Heart right ventricle (tissue), 16 donors: ENCODE results near the gene CNTNAP4. TPM values are rescaled to one million over a fixed set of nuclear protein-coding genes. Genes with fewer than 3 reads are reported as not detected.

Source experiments
- ATAC-seq, 8 donors: fragments of 200-7000 bp; cut with Tn5 transposase; one replicate each; pipeline ENCODE4 v1.9.1; 2020; ENCODE audit warnings: mild to moderate bottlenecking in 8 of 8, moderate library complexity in 8 of 8, moderate number of reproducible peaks in 1 of 8
- DNase-seq, 2 donors: peaks; one replicate each; pipeline ENCODE4 v3.0.0-alpha.2; 2020
- H3K27ac ChIP-seq, 10 donors: fragments of 200-600 bp; sonication (generic) in 2 of 10; one replicate each; pipeline versions ENCODE4 v1.5.0 to v1.8.0; 2020 to 2022; ENCODE audit warnings: mild to moderate bottlenecking in 3 of 10
- H3K27me3 ChIP-seq, 7 donors: fragments of 200-600 bp; one replicate each; pipeline ENCODE4 v1.8.0; 2021 to 2022; ENCODE audit warnings: mild to moderate bottlenecking in 2 of 7
- H3K36me3 ChIP-seq, 9 donors: fragments of 200-600 bp; sonication (generic) in 1 of 9; one replicate each; pipeline versions ENCODE4 v1.5.0 to v1.8.0; 2020 to 2022; ENCODE audit warnings: mild to moderate bottlenecking in 2 of 9
- H3K4me1 ChIP-seq, 9 donors: fragments of 200-600 bp; sonication (generic) in 1 of 9; one replicate each; pipeline versions ENCODE4 v1.5.0 to v1.8.0; 2020 to 2022; ENCODE audit warnings: mild to moderate bottlenecking in 4 of 9
- H3K4me3 ChIP-seq, 10 donors: fragments of 200-600 bp; sonication (generic) in 2 of 10; one replicate each; pipeline versions ENCODE4 v1.5.0 to v1.8.0; 2020 to 2022; ENCODE audit warnings: mild to moderate bottlenecking in 7 of 10, moderate library complexity in 2 of 10
- H3K9me3 ChIP-seq, 11 donors: fragments of 200-600 bp in 10 of 11; sonication (generic) in 2 of 11; one replicate each; pipeline versions ENCODE4 v1.5.0 to v1.8.0; 2013 to 2022; ENCODE audit warnings: mild to moderate bottlenecking in 2 of 11, control low read depth in 1 of 11, moderate library complexity in 1 of 11
- WGBS, 2 donors: extraction: QIAGEN DNeasy Blood & Tissue Kit; methylation state at CpG; one replicate each; pipeline ENCODE4 v1.1.7; 2013; ENCODE audit warnings: inconsistent platforms in 1 of 2; 5-methylcytosine and 5-hydroxymethylcytosine counted together
- intact Hi-C, 10 donors: fragments of 100-400 bp; cut with DNase I; formaldehyde crosslinking; loops; one replicate each; pipeline versions ENCODE4 v1.11.1 to v1.14.2; 2022
- polyA plus RNA-seq, 2 donors: library from polyadenylated mRNA; stranded (reverse); fragments of 200-250 nt; gene quantifications; one replicate each; pipeline ENCODE4 v1.2.3, GENCODE V29; 2013
- total RNA-seq, 10 donors: library from RNA; stranded (reverse); fragmentation: NEBNext Ultra II Directional in 3 of 10; extraction: Animal tissue kit (Norgen Biotek cat#: 25700) in 3 of 10; gene quantifications; one replicate each; pipeline versions ENCODE4 v1.2.1 to v1.2.4, GENCODE V29; 2021 to 2023
- TF ChIP-seq, protein P1 (sequence below), 9 donors: fragments of 200-600 bp; sonication (generic) in 2 of 9; IDR thresholded peaks; one replicate each; pipeline versions ENCODE4 v1.5.0 to v1.8.0; 2021 to 2022; ENCODE audit warnings: antibody characterized with exemption in 9 of 9, mild to moderate bottlenecking in 5 of 9, moderate library complexity in 1 of 9
- donor health status: Arrhythmogenic right ventricular cardiomyopathy.
- donor health status: ischemic (EF 13 %, LVEDD 7.1; RV severe dilation, severe dysfunction).
- donor health status: healthy with polysubstance abuse.
- donor health status: DM: no; HTN: yes; CAD: no.
- donor health status: DM: no; HTN: no; CAD: no.
- donor health status: ischemic (EF 25% LVEDD 6.9; RV normal size, moderate dysfunction).
- donor health status: ischemic (EF 25% LVEDD 5.7; RV mildly dilated, moderate dysfunction).
- donor health status: healthy.
- donor health status: DM: yes; HTN: yes; CAD: no.
- donor health status: Ischemic cardiomyopathy.
- donor health status: ischemic (EF 35%, LVEDD 5.7; RV mildly dilated, moderate dysfunction).
- donor health status: nonischemic (EF 11% LVEDD 7.7; RV severe dilation, severe dysfunction).
- donor health status: DM: yes; HTN: yes; CAD: no.
- donor health status: PGD.
- donor health status: ischemic (EF 29% LVEDD 5.4; RV normal size, mild dysfunction).
- donor health status: nonischemic (EF 23%, LVEDD 6.1; RV moderate dilation, normal function).

CNTNAP4 gene
- total and polyA plus RNA-seq, 12 donors = not detected

DNA sequence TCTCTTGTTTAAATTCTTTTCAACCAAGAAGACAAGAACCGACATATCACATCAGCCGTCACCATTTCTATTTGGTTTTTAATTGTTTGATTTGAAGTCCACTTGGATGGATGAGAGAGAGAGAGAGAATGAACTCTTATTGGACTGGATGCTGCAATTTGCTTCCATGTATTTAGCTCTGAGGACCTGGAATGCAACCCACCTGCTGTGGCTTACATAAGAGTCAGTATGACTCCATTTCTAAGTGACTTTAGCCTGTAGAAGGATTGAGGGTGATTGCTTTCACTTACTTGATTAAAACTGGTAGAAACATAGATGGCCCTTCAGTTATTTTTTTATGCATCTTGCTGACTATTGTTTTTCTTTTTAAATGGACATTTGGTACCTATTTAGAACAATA, 296.1 kb downstream of the CNTNAP4 start:
- Histone ChIP-seq H3K36me3 (no peaks in the 10 kb centered on the region), H3K4me3 (no peak overlapping the region), H3K4me1 (no peaks in the 10 kb centered on the region), H3K27ac (no peak overlapping the region), H3K9me3 (no peaks in the 10 kb centered on the region), H3K27me3 (no peaks in the 10 kb centered on the region)
- intact Hi-C loops = loop anchor here in 1 of 10 donors (10.0 kb wide), 1 partner anchor 62 kb away; no protein-coding TSS in a partner anchor
- DNase-seq = no peak
- no peak for ATAC-seq
- TF ChIP-seq, protein P1, sequence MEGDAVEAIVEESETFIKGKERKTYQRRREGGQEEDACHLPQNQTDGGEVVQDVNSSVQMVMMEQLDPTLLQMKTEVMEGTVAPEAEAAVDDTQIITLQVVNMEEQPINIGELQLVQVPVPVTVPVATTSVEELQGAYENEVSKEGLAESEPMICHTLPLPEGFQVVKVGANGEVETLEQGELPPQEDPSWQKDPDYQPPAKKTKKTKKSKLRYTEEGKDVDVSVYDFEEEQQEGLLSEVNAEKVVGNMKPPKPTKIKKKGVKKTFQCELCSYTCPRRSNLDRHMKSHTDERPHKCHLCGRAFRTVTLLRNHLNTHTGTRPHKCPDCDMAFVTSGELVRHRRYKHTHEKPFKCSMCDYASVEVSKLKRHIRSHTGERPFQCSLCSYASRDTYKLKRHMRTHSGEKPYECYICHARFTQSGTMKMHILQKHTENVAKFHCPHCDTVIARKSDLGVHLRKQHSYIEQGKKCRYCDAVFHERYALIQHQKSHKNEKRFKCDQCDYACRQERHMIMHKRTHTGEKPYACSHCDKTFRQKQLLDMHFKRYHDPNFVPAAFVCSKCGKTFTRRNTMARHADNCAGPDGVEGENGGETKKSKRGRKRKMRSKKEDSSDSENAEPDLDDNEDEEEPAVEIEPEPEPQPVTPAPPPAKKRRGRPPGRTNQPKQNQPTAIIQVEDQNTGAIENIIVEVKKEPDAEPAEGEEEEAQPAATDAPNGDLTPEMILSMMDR (IDR thresholded peaks at IDR 0.05) = no peak
- WGBS, 2 donors = 93 to 95% methylated on average over 2 of the region's 2 CpGs

DNA sequence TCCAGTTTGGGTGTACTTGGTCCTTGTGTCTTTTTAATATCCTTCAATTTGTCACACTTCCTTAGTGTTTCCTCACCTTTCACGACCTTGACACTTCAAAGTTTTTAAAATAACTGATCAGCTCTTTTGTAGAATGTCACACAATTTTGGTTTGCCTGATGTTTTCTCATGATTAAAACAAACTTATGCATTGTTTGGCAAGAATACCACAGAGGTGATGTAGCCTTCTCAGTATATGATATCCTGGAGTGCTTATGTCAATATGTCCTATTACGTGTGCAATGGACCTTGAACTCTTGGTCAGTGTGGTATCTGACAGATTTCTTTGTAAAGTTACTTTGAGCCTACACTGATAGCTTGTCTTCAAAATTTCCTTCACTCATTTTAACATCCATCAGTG, 297.4 kb downstream of the CNTNAP4 start:
- intact Hi-C loops = loop anchor here in 1 of 10 donors (10.0 kb wide), 1 partner anchor 60 kb away; no protein-coding TSS in a partner anchor
- TF ChIP-seq, protein P1 (IDR thresholded peaks at IDR 0.05) = no peak
- H3K4me1 ChIP-seq = no peaks in the 10 kb centered on the region
- no peaks in the 10 kb centered on the region for H3K27me3 ChIP-seq
- DNase-seq (no peak), ATAC-seq (no peak)
- no peaks in the 10 kb centered on the region for H3K9me3 ChIP-seq
- 57 to 58% methylated on average over 2 of the region's 2 CpGs for WGBS, 2 donors
- no peak overlapping the region for H3K27ac ChIP-seq
- H3K36me3 ChIP-seq = no peaks in the 10 kb centered on the region
- H3K4me3 ChIP-seq = no peak overlapping the region

DNA sequence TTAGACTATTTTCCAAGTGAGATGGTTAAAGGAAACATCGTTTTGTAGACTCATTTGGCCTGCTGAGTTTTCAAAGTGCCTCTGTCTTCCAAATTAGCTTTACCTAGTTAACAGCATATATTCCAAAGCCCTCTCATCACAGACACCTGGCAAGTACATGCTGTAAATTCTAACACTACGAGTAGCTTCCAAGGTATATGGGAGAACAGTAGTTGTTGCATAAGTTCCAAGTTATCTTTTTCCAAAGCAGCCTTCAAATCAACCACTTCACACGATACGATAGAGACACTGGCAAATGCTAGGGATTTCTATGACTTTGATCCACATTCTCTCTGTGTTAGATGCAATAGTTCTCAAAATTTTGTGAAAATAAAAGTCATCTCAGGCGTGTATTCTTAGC, 299.3 kb downstream of the CNTNAP4 start:
- intact Hi-C loops = loop anchor here in 1 of 10 donors (10.0 kb wide), 1 partner anchor 58 kb away; no protein-coding TSS in a partner anchor
- Histone ChIP-seq H3K4me1 (no peaks in the 10 kb centered on the region), H3K27me3 (no peaks in the 10 kb centered on the region), H3K9me3 (no peaks in the 10 kb centered on the region), H3K36me3 (no peaks in the 10 kb centered on the region), H3K27ac (no peak overlapping the region), H3K4me3 (no peak overlapping the region)
- TF ChIP-seq, protein P1 (IDR thresholded peaks at IDR 0.05) = no peak
- WGBS, 2 donors = 43 to 58% methylated on average over 5 of the region's 5 CpGs
- DNase-seq = no peak
- ATAC-seq = no peak

DNA sequence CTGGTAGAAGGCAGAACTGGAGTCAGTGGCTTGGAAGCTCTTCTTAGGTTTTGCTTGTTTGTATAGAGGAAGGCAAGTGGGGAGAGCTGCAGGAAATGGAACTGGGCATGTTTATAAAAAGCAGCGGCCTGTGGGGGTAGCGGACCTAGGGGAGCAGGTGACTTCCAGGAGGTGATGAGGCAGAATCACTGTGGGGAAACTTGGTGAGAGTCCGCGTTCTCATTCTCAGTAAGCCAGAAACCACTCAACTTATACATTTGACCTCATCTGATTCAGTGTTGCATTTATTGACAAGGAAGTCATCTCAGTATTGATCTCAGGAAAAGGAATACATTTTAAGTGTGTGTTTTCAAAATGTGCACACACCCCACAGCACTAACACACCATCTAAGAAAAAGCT, 299.8 kb downstream of the CNTNAP4 start:
- no peaks in the 10 kb centered on the region for H3K9me3 ChIP-seq
- TF ChIP-seq, protein P1 (IDR thresholded peaks at IDR 0.05) = no peak
- H3K36me3 ChIP-seq = no peaks in the 10 kb centered on the region
- H3K4me3 ChIP-seq = no peak overlapping the region
- ATAC-seq (no peak), DNase-seq (no peak)
- no peaks in the 10 kb centered on the region for H3K27me3 ChIP-seq
- intact Hi-C loops = loop anchor here in 1 of 10 donors (10.0 kb wide), 1 partner anchor 58 kb away; no protein-coding TSS in a partner anchor
- WGBS, 2 donors = 63 to 69% methylated on average over 4 of the region's 4 CpGs
- no peak overlapping the region for H3K27ac ChIP-seq
- H3K4me1 ChIP-seq = no peaks in the 10 kb centered on the region
